Stimulated activated CD8-positive, alpha-beta memory T cell treated with anti-CD3 and anti-CD28 coated beads, Interleukin-7, amount 100 ng/mL, for 1 hour (primary cell): ENCODE data around the gene PGM2.
"Not testable (repeated sequence)": the region's sequence is repeated elsewhere in the genome, so short reads cannot be mapped to it uniquely, and the experiment has no call there.

Source experiments
- DNase-seq, 2 donors: peaks; one replicate each; pipeline ENCODE4 v3.0.0-alpha.2; 2020; ENCODE audit warnings: low read depth in 2 of 2

Gene PGM2

GRCh38 chr4:37818752-37819151 lies 7.7 kb upstream of the PGM2 start:
- DNase-seq, result no peak

GRCh38 chr4:37820458-37820857 lies 6.0 kb upstream of the PGM2 start:
- not testable (repeated sequence) for DNase-seq

GRCh38 chr4:37821953-37822605 lies 4.4 kb upstream of the PGM2 start:
- no peak for DNase-seq

GRCh38 chr4:37825501-37825900 lies 985 bp upstream of the PGM2 start:
- not testable (repeated sequence) for DNase-seq

- DNase-seq, result no peak
These were observed 555 bp upstream of the PGM2 start for GRCh38 chr4:37825968-37826294.

GRCh38 chr4:37827030-37827685 lies 672 bp downstream of the PGM2 start:
- DNase-seq, result no peak

GRCh38 chr4:37827802-37828321 lies 1.4 kb downstream of the PGM2 start:
- DNase-seq, result no peak

GRCh38 chr4:37828843-37829242 lies 2.4 kb downstream of the PGM2 start:
- no peak for DNase-seq

GRCh38 chr4:37830640-37831039 lies 4.2 kb downstream of the PGM2 start:
- DNase-seq, result no peak

- DNase-seq, result no peak
These were observed 8.5 kb downstream of the PGM2 start for GRCh38 chr4:37835031-37835430.

- no peak for DNase-seq
These were observed 9.3 kb downstream of the PGM2 start for GRCh38 chr4:37835806-37836205.

- DNase-seq, result no peak
These were observed 9.8 kb downstream of the PGM2 start for GRCh38 chr4:37836274-37836673.

GRCh38 chr4:37836838-37837440 lies 10.5 kb downstream of the PGM2 start:
- DNase-seq, result no peak

GRCh38 chr4:37837446-37837845 lies 11.0 kb downstream of the PGM2 start:
- DNase-seq, result no peak

- DNase-seq, result no peak
These were observed 12.9 kb downstream of the PGM2 start for GRCh38 chr4:37839426-37839825.

GRCh38 chr4:37844204-37844603 lies 17.7 kb downstream of the PGM2 start:
- DNase-seq, result no peak

GRCh38 chr4:37845201-37845600 lies 18.7 kb downstream of the PGM2 start:
- DNase-seq, result no peak

GRCh38 chr4:37847311-37847884 lies 20.9 kb downstream of the PGM2 start:
- DNase-seq, result no peak

GRCh38 chr4:37852376-37852775 lies 25.9 kb downstream of the PGM2 start:
- no peak for DNase-seq

- no peak for DNase-seq
These were observed 31.6 kb downstream of the PGM2 start for GRCh38 chr4:37858112-37858511.

- DNase-seq, result no peak
These were observed 32.4 kb downstream of the PGM2 start for GRCh38 chr4:37858872-37859271.

GRCh38 chr4:37860266-37860665 lies 33.8 kb downstream of the PGM2 start:
- no peak for DNase-seq

GRCh38 chr4:37862961-37863360 lies 36.5 kb downstream of the PGM2 start:
- DNase-seq, result no peak
